A549 treated with AZD2906 at 1 μM for 4 hours (cell line): ENCODE data around the gene KRTAP12-3. TPM values are rescaled to one million over a fixed set of nuclear protein-coding genes. Genes with fewer than 3 reads are reported as not detected.

Source experiments
- total RNA-seq: library from RNA; stranded (reverse); fragments of 200-300 nt; extraction: Qiagen RNA extraction; gene quantifications from 5 replicates; pipeline ENCODE4 v1.2.3, GENCODE V29; 2022

KRTAP12-3 gene, protein sequence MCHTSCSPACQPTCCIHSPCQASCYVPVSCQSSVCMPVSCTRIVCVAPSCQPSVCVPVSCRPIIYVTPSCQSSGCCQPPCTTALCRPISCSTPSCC
- not detected in 5 replicates for total RNA-seq

DNA sequence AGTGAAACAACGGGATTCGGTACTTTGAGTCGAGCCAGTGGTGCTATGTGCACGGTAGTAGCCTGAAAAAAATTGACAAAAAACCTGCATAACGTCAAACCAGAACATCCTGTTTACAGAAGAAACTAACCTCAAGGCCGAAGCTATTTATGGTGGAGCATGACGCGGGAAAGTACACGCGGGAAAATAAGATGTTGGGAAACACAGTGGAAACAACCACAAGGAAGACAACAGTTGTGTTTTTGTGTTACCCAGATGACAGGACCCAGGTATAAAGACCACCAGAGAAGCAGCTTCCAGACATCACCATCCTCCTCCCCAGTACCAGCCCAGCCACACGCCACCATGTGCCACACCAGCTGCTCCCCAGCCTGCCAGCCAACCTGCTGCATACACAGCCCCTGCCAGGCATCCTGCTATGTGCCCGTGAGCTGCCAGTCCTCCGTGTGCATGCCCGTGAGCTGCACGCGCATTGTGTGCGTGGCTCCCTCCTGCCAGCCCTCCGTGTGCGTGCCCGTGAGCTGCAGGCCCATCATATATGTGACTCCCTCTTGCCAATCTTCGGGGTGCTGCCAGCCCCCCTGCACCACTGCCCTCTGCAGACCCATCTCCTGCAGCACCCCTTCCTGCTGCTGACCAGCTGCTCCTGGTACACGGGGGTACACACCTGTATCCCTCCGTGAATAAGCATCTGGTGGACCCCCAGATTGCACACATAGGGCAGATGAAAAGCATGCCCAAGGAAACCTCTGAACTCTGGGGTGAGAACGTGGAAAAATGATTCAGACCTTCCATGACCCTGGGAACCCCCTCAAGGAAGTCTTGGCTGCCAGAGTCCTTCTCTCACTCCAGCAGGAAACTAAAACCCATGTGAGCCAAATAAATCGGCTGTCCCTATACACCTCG, at the start of gene KRTAP12-3:
TSS of gene KRTAP12-3 (plus strand) at position 298 of the 906 bp plus-strand sequence. CDS start at position 346, 48 bp downstream.

DNA sequence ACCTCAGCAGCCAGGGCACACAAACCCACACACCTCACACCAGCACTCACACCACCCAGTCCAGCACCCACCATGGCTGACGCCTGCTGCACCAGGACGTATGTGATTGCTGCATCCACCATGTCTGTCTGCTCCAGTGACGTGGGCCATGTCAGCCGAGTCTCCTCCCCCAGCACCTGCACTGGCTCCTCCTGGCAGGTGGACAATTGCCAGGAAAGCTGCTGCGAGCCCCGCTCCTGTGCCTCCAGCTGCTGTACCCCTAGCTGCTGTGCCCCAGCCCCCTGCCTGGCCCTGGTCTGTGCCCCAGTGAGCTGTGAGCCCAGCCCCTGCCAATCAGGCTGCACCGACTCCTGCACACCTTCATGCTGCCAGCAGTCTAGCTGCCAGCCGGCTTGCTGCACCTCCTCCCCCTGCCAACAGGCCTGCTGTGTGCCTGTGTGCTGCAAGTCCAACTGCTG, 45.7 kb upstream of the KRTAP12-3 start, which contains the start of gene KRTAP10-8:
TSS of gene KRTAP10-8 (plus strand) at position 51 of the 458 bp plus-strand sequence. CDS start at position 73, 22 bp downstream.

DNA sequence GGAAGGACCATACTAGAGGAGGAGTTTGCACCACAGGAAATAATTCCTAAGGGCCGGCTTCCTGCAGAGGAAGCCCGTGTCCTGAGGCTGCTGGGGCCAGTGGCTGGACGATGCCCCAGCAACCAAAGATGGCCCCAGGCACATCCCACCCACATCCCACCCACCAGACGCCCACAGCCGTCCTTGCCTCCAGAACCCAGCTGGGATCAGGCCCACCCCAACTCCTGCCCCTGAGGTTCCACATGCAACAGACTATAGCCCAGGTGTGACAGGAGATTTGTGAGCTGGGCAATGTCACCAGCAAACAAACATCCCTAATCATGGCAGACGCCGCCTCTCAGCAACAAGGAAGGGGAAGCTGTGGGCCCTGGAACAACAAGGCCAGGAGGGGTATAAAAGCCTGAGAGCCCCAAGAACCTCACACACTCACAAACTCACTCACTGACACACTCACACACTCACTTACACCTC, 31.0 kb upstream of the KRTAP12-3 start, which contains the start of gene KRTAP10-9:
TSS of gene KRTAP10-9 (plus strand) at position 421 of the 471 bp plus-strand sequence. CDS start 79 bp downstream, outside the sequence.

DNA sequence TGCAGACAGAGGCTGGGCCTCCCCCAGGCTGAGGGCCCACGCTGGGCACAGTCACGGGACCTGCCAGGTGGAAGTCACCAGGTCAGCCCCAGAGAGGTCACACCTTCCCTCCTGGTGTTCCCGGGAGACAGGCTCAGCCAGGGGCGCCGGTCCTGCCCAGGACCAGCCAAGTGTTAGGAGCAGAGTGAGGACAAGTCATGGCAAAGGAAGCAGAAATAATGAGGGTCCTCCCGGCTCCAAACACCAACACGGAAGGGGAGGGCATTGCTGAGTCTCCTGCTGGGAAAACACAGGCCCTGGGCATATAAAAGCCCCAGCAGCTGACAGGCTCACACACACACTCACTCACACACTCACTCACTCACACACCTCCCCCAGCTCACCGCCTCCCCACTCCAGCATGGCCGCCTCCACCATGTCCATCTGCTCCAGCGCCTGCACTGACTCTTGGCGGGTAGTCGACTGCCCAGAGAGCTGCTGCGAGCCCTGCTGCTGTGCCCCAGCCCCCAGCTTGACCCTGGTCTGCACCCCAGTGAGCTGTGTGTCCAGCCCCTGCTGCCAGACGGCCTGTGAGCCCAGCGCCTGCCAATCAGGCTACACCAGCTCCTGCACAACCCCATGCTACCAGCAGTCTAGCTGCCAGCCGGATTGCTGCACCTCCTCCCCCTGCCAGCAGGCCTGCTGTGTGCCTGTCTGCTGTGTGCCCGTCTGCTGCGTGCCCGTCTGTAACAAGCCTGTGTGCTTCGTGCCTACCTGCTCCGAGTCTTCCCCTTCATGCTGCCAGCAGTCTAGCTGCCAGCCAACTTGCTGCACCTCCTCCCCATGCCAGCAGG, 20.5 kb upstream of the KRTAP12-3 start, which contains the start of gene KRTAP10-10:
TSS of gene KRTAP10-10 (plus strand) at position 339 of the 833 bp plus-strand sequence. CDS start at position 401, 62 bp downstream.

DNA sequence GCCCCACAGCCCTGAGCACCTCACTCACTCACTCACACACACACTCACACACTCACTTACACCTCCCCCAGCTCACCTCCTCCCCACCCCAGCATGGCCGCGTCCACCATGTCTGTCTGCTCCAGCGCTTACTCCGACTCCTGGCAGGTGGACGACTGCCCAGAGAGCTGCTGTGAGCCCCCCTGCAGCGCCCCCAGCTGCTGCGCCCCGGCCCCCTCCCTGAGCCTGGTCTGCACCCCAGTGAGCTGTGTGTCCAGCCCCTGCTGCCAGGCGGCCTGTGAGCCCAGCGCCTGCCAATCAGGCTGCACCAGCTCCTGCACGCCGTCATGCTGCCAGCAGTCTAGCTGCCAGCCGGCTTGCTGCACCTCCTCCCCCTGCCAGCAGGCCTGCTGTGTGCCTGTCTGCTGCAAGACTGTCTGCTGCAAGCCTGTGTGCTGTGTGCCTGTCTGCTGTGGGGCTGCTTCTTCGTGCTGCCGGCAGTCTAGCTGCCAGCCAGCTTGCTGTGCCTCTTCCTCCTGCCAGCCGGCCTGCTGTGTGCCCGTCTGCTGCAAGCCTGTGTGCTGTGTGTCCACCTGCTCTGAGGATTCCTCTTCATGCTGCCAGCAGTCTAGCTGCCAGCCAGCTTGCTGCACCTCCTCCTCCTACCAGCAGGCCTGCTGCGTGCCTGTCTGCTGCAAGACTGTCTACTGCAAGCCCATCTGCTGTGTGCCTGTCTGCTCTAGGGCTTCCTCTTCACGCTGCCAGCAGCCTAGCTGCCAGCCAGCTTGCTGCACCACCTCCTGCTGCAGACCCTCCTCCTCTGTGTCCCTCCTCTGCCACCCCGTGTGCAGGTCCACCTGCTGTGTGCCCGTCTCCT, 11.1 kb upstream of the KRTAP12-3 start, which contains the start of gene KRTAP10-11:
TSS of gene KRTAP10-11 (plus strand) at position 49 of the 856 bp plus-strand sequence. CDS start at position 94, 45 bp downstream.

DNA sequence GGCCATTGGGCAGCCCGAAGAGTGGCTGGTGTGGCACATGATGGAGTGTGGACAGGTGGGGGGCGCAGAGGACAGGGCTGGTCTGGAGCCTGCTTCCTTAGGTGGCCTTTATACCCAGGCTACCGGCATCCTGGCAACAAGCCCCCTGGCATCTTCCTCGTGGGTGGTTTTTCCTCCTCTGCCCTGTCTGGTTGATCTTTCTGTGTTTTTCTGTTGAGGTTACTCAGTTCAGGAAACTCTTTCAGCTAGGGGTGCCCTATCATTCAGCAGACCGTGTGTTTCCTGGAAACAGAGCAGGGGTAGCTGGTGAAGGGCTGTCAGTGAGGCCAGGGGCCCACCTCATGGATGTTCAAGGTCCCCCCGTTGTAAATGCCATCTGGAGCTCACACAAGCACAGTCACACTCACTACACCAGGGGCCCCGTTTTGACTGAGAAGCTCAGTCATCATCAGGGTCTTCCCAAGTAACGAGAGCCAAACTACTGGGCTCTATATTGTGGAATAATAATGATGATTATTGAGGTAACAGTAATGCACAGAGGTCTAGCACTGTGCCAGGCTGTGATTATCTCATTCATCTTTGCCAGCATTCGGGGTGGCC, 3.1 kb upstream of the KRTAP12-3 start, which contains the start of gene KRTAP12-4:
TSS of gene KRTAP12-4 (minus strand) at position 84 of the 600 bp plus-strand sequence. CDS start at position 39, 45 bp downstream.

DNA sequence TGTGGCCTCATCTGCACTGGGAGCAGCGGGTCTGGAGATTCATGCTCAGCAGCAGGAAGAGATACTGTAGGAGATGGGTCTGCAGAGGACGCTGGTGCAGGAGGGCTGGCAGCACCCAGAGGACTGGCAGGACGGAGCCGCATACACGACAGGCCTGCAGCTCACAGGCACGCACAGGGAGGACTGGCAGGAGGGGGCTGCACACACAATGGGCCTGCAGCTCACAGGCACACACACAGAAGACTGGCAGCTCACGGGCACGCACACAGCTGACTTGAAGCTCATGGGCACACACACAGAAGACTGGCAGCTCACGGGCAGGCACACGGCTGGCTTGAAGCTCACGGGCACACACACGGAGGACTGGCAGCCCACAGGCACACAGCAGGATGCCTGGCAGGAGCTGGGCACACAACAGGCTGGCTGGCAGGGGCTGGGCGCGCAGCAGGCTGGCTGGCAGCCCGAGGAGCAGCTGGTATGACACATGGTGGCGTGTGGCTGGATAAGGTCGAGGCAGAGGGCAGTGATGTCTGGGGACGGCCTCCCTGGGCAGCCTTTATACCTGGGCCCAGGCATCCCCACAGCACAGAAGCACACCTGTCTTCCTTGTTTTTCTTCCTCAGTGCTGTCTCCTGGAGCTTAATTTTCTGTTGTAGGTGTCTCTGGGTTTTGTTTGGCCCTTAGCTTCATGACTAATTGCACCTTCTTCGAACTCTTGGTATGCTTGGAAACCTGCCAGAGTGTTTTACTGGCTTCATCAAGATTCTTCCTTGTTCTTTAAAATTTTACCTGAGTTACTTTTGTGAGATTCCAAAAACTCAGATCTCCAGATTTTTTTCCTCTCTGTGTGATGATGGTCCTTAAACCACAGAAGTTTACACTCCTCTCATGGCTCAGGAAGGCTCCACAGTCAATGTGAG, 8.9 kb downstream of the KRTAP12-3 start, which contains the start of gene KRTAP12-2:
TSS of gene KRTAP12-2 (minus strand) at position 527 of the 920 bp plus-strand sequence. CDS start at position 486, 41 bp downstream.

DNA sequence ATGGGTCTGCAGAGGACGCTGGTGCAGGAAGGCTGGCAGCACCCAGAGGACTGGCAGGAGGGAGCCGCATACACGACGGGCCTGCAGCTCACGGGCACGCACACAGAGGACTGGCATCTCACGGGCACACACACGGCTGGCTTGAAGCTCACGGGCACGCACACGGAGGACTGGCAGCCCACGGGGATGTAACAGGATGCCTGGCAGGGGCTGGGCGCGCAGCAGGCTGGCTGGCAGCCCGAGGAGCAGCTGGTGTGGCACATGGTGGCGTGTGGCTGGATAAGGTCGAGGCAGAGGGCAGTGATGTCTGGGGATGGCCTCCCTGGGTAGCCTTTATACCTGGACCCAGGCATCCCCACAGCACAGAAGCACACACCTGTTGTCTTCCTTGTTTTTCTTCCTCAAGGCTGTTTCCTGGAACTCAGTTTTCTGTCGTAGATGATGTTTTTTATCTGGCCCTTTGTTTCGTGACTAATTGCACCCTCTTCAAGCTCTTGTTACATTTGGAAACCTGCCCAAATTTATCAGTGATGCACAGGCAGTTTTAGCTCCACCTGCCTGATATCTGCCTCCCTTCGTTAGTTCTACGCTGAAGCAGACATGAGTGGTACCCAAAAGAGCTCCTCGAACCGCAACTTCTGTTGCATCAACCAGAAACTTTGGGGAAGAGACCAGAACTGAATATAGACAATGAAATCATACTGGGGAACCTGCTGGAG, 24.3 kb downstream of the KRTAP12-3 start, which contains the start of gene KRTAP12-1:
TSS of gene KRTAP12-1 (minus strand) at position 303 of the 719 bp plus-strand sequence. CDS start at position 263, 40 bp downstream.

DNA sequence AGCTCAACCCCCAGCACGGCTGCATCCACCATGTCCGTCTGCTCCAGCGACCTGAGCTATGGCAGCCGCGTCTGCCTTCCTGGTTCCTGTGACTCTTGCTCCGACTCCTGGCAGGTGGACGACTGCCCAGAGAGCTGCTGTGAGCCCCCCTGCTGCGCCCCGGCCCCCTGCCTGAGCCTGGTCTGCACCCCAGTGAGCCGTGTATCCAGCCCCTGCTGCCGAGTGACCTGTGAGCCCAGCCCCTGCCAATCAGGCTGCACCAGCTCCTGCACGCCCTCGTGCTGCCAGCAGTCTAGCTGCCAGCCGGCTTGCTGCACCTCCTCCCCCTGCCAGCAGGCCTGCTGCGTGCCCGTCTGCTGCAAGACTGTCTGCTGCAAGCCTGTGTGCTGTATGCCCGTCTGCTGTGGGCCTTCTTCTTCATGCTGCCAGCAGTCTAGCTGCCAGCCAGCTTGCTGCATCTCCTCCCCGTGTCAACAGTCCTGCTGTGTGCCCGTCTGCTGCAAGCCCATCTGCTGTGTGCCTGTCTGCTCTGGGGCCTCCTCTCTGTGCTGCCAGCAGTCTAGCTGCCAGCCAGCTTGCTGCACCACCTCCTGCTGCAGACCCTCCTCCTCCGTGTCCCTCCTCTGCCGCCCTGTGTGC, 39.6 kb downstream of the KRTAP12-3 start, which contains the start of gene KRTAP10-12:
TSS of gene KRTAP10-12 (plus strand) at position 1 of the 639 bp plus-strand sequence. CDS start at position 31, 30 bp downstream.

Other genes with a start within 250 kb of the KRTAP12-3 start
- 1.8 to 2.4 TPM (median 2.1 TPM) in 5 replicates for gene LRRC3, start 202.4 kb upstream of the KRTAP12-3 start, total RNA-seq
- not detected in 5 replicates for gene KRTAP10-1, start 117.7 kb upstream of the KRTAP12-3 start, total RNA-seq
- not detected in 5 replicates for gene KRTAP10-2, start 106.4 kb upstream of the KRTAP12-3 start, total RNA-seq
- gene KRTAP10-3, start 99.1 kb upstream of the KRTAP12-3 start, total RNA-seq, result not detected in 5 replicates
- not detected in 5 replicates for gene KRTAP10-4, start 84.2 kb upstream of the KRTAP12-3 start, total RNA-seq
- not detected in 5 replicates for gene KRTAP10-5, start 77.3 kb upstream of the KRTAP12-3 start, total RNA-seq
- not detected in 5 replicates for gene KRTAP10-6, start 65.4 kb upstream of the KRTAP12-3 start, total RNA-seq
- gene KRTAP10-7, start 57.3 kb upstream of the KRTAP12-3 start, total RNA-seq, result not detected in 5 replicates
- not detected in 5 replicates for gene KRTAP10-8, start 45.9 kb upstream of the KRTAP12-3 start, total RNA-seq
- not detected in 5 replicates for gene KRTAP10-9, start 30.8 kb upstream of the KRTAP12-3 start, total RNA-seq
- not detected in 5 replicates for gene KRTAP10-10, start 20.6 kb upstream of the KRTAP12-3 start, total RNA-seq
- gene KRTAP10-11, start 11.5 kb upstream of the KRTAP12-3 start, total RNA-seq, result not detected in 5 replicates
- not detected in 5 replicates for gene KRTAP12-4, start 3.3 kb upstream of the KRTAP12-3 start, total RNA-seq
- gene KRTAP12-2, start 9.0 kb downstream of the KRTAP12-3 start, total RNA-seq, result not detected in 5 replicates
- not detected in 5 replicates for gene KRTAP12-1, start 24.2 kb downstream of the KRTAP12-3 start, total RNA-seq
- gene KRTAP10-12, start 39.2 kb downstream of the KRTAP12-3 start, total RNA-seq, result not detected in 5 replicates
- gene TSPEAR, start 53.6 kb downstream of the KRTAP12-3 start, total RNA-seq, result not detected in 5 replicates
- gene UBE2G2, start 143.9 kb downstream of the KRTAP12-3 start, total RNA-seq, result 30.3 to 39.6 TPM (median 32.3 TPM) in 5 replicates
- gene SUMO3, start 160.1 kb downstream of the KRTAP12-3 start, total RNA-seq, result 59.2 to 68.0 TPM (median 64.4 TPM) in 5 replicates
- gene PTTG1IP, start 215.8 kb downstream of the KRTAP12-3 start, total RNA-seq, result 93.7 to 101 TPM (median 97.6 TPM) in 5 replicates